HCT116 (cell line): ENCODE results near the gene EIF4G3. TPM values are rescaled to one million over a fixed set of nuclear protein-coding genes. Genes with fewer than 3 reads are reported as not detected.

ENCODE experiments used
- ATAC-seq: fragments of 200-7000 bp; cut with Tn5 transposase; 2 replicates; pipeline ENCODE4 v1.9.1; 2020; ENCODE audit warnings: mild to moderate bottlenecking, moderate library complexity
- BruUV-seq: library from RNA; stranded (reverse); fragments of 400-500 nt; replicated peaks from 2 replicates; lab custom pipeline; 2021; lab: Mats Ljungman, UMichigan
- CTCF ChIA-PET: fragments of 300-600 bp; sonication (Branson Sonifier 250); formaldehyde crosslinking; loops from one replicate; lab custom pipeline; 2021; ENCODE audit warnings: antibody characterized with exemption; lab: Charles Lee
- POLR2A ChIA-PET: fragments of 300-600, 350-600 bp; sonication (Branson Sonifier 250); formaldehyde crosslinking; loops from one replicate; lab custom pipeline; 2021; ENCODE audit warnings: antibody characterized with exemption; lab: Charles Lee
- RAD21 ChIA-PET, 2 experiments: fragments of 300-600 bp; sonication (Branson Sonifier 250); formaldehyde crosslinking; loops; one replicate each; lab custom pipeline; 2023; ENCODE audit warnings: low total read pairs in 2 of 2; ENCODE audit not compliant: uncharacterized antibody in 2 of 2, unreplicated experiment in 2 of 2, low non-redundant PET in 1 of 2; lab: Charles Lee
- DNase-seq: peaks from one replicate; pipeline ENCODE4 v3.0.0-alpha.2; 2010; ENCODE audit warnings: low read depth, low spot score
- H2AFZ ChIP-seq: fragments of 200-600 bp; shearing (Covaris generic), sonication (generic); 2 replicates; pipeline ENCODE4 v1.6.1; 2017; ENCODE audit warnings: low read depth, mixed run types, mixed read lengths, antibody characterized with exemption, low read length; ENCODE audit not compliant: poor library complexity, severe bottlenecking
- H3K27ac ChIP-seq: 2 replicates; pipeline ENCODE4 v1.5.1; 2012; ENCODE audit warnings: low read depth, low read length
- H3K27me3 ChIP-seq: fragments of 200-600 bp; sonication (generic); 2 replicates; pipeline ENCODE4 v1.6.1; 2016; ENCODE audit warnings: mixed run types, low read length, mixed read lengths; ENCODE audit not compliant: insufficient read depth
- H3K36me3 ChIP-seq, 2 experiments: fragments of 200-500 bp in 1 of 2; fragments of 200-600 bp in 1 of 2; sonication (Bioruptor generic) in 1 of 2; sonication (generic) in 1 of 2; 2 replicates each; pipeline versions ENCODE4 v1.5.1 to v1.6.1; 2014 to 2016; ENCODE audit warnings: low read length in 2 of 2, inconsistent platforms in 1 of 2, mixed read lengths in 1 of 2, mixed run types in 1 of 2; ENCODE audit not compliant: insufficient read depth in 2 of 2, control insufficient read depth in 1 of 2
- H3K4me1 ChIP-seq, 2 experiments: fragments of 200-600 bp in 1 of 2; sonication (generic) in 1 of 2; 2 replicates each; pipeline versions ENCODE4 v1.5.1 to v1.6.1; 2012 to 2017; ENCODE audit warnings: low read length in 2 of 2, inconsistent platforms in 1 of 2, mild to moderate bottlenecking in 1 of 2, mixed read lengths in 1 of 2, mixed run types in 1 of 2, moderate library complexity in 1 of 2; ENCODE audit not compliant: insufficient read depth in 2 of 2, control insufficient read depth in 1 of 2
- H3K4me2 ChIP-seq: fragments of 200-600 bp; sonication (generic); 2 replicates; pipeline ENCODE4 v1.6.1; 2017; ENCODE audit warnings: mixed run types, low read length, mixed read lengths
- H3K4me3 ChIP-seq, 2 experiments: fragments of 200-600 bp in 1 of 2; sonication (generic) in 1 of 2; replicated peaks in 1 of 2; 2 replicates each; pipeline ENCODE4 v1.5.1; 2011 to 2016; ENCODE audit warnings: low read length in 2 of 2, control low read depth in 1 of 2, low read depth in 1 of 2, mild to moderate bottlenecking in 1 of 2, mixed read lengths in 1 of 2, mixed run types in 1 of 2
- H3K79me2 ChIP-seq: fragments of 200-600 bp; sonication (generic); 2 replicates; pipeline ENCODE4 v1.6.1; 2017; ENCODE audit warnings: mild to moderate bottlenecking, mixed run types, low read length, moderate library complexity, mixed read lengths; ENCODE audit not compliant: insufficient read depth
- H3K9ac ChIP-seq: fragments of 200-600 bp; sonication (generic); 2 replicates; pipeline ENCODE4 v1.6.1; 2016; ENCODE audit warnings: low read length, mixed read lengths
- H3K9me2 ChIP-seq: fragments of 200-600 bp; sonication (generic), shearing (Covaris generic); 2 replicates; pipeline ENCODE4 v1.6.1; 2017; ENCODE audit warnings: mixed run types, mild to moderate bottlenecking, moderate library complexity; ENCODE audit not compliant: insufficient read depth
- H3K9me3 ChIP-seq, 2 experiments: fragments of 200-500 bp in 1 of 2; fragments of 200-600 bp in 1 of 2; sonication (Bioruptor generic) in 1 of 2; sonication (generic) in 1 of 2; 2 replicates each; pipeline ENCODE4 v1.6.1; 2014 to 2017; ENCODE audit warnings: low read length in 2 of 2, mixed read lengths in 2 of 2, inconsistent platforms in 1 of 2, low read depth in 1 of 2, mild to moderate bottlenecking in 1 of 2, mixed run types in 1 of 2, moderate library complexity in 1 of 2; ENCODE audit not compliant: control insufficient read depth in 1 of 2, insufficient read depth in 1 of 2
- H4K20me1 ChIP-seq: fragments of 200-600 bp; sonication (generic), shearing (Covaris generic); 2 replicates; pipeline ENCODE4 v1.6.1; 2017; ENCODE audit warnings: mixed run types, mild to moderate bottlenecking, moderate library complexity; ENCODE audit not compliant: insufficient read depth
- CBX3 ChIP-seq: IDR thresholded peaks from 2 replicates; pipeline ENCODE4 v1.6.1; 2012; ENCODE audit warnings: low read depth
- CEBPB ChIP-seq: IDR thresholded peaks from 2 replicates; pipeline ENCODE4 v1.6.1; 2012; ENCODE audit warnings: low read depth
- EGR1 ChIP-seq: IDR thresholded peaks from 2 replicates; pipeline ENCODE4 v1.6.1; 2012; ENCODE audit warnings: low read depth
- ELF1 ChIP-seq: IDR thresholded peaks from 2 replicates; pipeline ENCODE4 v1.6.1; 2012; ENCODE audit warnings: low read depth, borderline replicate concordance
- EZH2 ChIP-seq: fragments of 200-600 bp; sonication (generic); IDR thresholded peaks from 2 replicates; pipeline ENCODE4 v1.6.1; 2017; ENCODE audit warnings: antibody characterized with exemption, mixed run types
- EZH2phosphoT487 ChIP-seq: fragments of 200-600 bp; IDR thresholded peaks from 2 replicates; pipeline ENCODE4 v1.6.1; 2018; ENCODE audit warnings: antibody characterized with exemption, borderline replicate concordance
- FOSL1 ChIP-seq: IDR thresholded peaks from 2 replicates; pipeline ENCODE4 v1.6.1; 2012; ENCODE audit warnings: low read depth
- JUND ChIP-seq: IDR thresholded peaks from 2 replicates; pipeline ENCODE4 v1.6.1; 2012
- POLR2A ChIP-seq: IDR thresholded peaks from 2 replicates; pipeline ENCODE4 v1.7.0; 2011; ENCODE audit warnings: borderline replicate concordance; ENCODE audit not compliant: insufficient read depth, insufficient read length; ENCODE audit errors: extremely low read depth
- RAD21 ChIP-seq: IDR thresholded peaks from 2 replicates; pipeline ENCODE4 v1.6.1; 2012; ENCODE audit warnings: low read depth, mild to moderate bottlenecking
- SP1 ChIP-seq: IDR thresholded peaks from 2 replicates; pipeline ENCODE4 v1.6.1; 2012; ENCODE audit warnings: low read depth
- SRF ChIP-seq: IDR thresholded peaks from 2 replicates; pipeline ENCODE4 v1.6.1; 2012; ENCODE audit warnings: low read depth
- TCF7L2 ChIP-seq: IDR thresholded peaks from 2 replicates; pipeline ENCODE4 v1.7.0; 2011; ENCODE audit warnings: borderline replicate concordance, inconsistent platforms; ENCODE audit not compliant: insufficient read depth, insufficient read length; ENCODE audit errors: extremely low read depth
- YY1 ChIP-seq: IDR thresholded peaks from 2 replicates; pipeline ENCODE4 v1.6.1; 2011; ENCODE audit warnings: low read length, low read depth, moderate library complexity, mild to moderate bottlenecking; ENCODE audit not compliant: insufficient replicate concordance; ENCODE audit errors: extremely low read depth
- ZNF274 ChIP-seq: fragments of 200-500 bp; sonication (Bioruptor generic); IDR thresholded peaks from 2 replicates; pipeline ENCODE4 v1.6.1; 2014; ENCODE audit warnings: mild to moderate bottlenecking, low read depth, low read length, inconsistent platforms
- intact Hi-C: fragments of 100-400 bp; cut with micrococcal nuclease; formaldehyde crosslinking; loops from 2 replicates; pipeline ENCODE4 v1.10.0; 2022
- total RNA-seq: library from RNA; stranded (reverse); gene quantifications from one replicate; pipeline ENCODE4 v1.2.1, GENCODE V29; 2021; ENCODE audit not compliant: unreplicated experiment
- TF ChIP-seq, protein P1 (sequence below): IDR thresholded peaks from 2 replicates; pipeline ENCODE4 v1.6.1; 2012
- TF ChIP-seq, protein P2 (sequence below): IDR thresholded peaks from 2 replicates; pipeline ENCODE4 v1.6.1; 2011; ENCODE audit warnings: mild to moderate bottlenecking, low read length, moderate library complexity; ENCODE audit not compliant: insufficient replicate concordance; ENCODE audit errors: extremely low read depth
- TF ChIP-seq, protein P3 (sequence below): IDR thresholded peaks from 2 replicates; pipeline ENCODE4 v1.6.1; 2012
- TF ChIP-seq, protein P4 (sequence below), 3 experiments: fragments of 200-600 bp in 1 of 3; sonication (generic) in 1 of 3; IDR thresholded peaks in 2 of 3; conservative IDR thresholded peaks in 1 of 3; 2 replicates each; pipeline ENCODE4 v1.5.1; 2012 to 2017; ENCODE audit warnings: low read depth in 2 of 3, low read length in 2 of 3, antibody characterized with exemption in 1 of 3, borderline replicate concordance in 1 of 3, control low read depth in 1 of 3, mild to moderate bottlenecking in 1 of 3, mixed read lengths in 1 of 3, mixed run types in 1 of 3, moderate library complexity in 1 of 3; ENCODE audit not compliant: insufficient read depth in 1 of 3
- TF ChIP-seq, protein P5 (sequence below): IDR thresholded peaks from 2 replicates; pipeline ENCODE4 v1.6.1; 2012; ENCODE audit warnings: low read depth

EIF4G3 gene
- total RNA-seq, 1 experiment from 2014 or later = 40.1 TPM

DNA sequence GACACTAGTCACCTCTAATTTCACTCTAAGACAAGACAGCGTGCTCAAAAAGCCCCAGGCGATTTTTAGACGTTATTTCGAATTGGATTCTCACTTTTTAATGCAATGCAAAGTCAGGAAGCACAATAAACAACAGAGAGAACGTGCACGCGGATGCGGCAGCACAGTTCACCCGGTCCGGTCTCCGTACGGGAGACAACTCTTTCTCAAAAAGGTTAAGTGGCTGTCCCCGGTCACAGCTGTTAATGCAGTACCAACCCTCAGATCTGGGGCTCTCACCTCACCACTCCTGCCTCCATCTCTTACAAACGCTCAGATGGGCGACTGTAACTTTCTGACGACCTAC lies 390.8 kb downstream of the EIF4G3 start:
- peak overlapping the region; percentile 95 for H3K9ac ChIP-seq
- no peak overlapping the region for H2AFZ ChIP-seq
- peak overlapping the region; percentile 88 to 91 for H3K4me3 ChIP-seq
- H4K20me1 ChIP-seq = peaks cover 7% of the 10 kb centered on the region; the same call in 1 of the 2 replicates
- intact Hi-C loops = loop anchor here (2.0 to 10.0 kb wide), 2 partner anchors 89 to 409 kb away; no protein-coding TSS in a partner anchor
- no peaks in the 10 kb centered on the region for H3K36me3 ChIP-seq
- H3K4me1 ChIP-seq = peaks cover 14 to 21% of the 10 kb centered on the region in 2 experiments
- CTCF ChIA-PET = interaction anchor here (1.2 to 1.7 kb wide), 2 partner anchors 89 to 409 kb away, joined by 8 to 10 read pairs; no protein-coding TSS in a partner anchor
- no peak for TF ChIP-seq POLR2A
- TF ChIP-seq EGR1 = no peak
- TF ChIP-seq, protein P1, sequence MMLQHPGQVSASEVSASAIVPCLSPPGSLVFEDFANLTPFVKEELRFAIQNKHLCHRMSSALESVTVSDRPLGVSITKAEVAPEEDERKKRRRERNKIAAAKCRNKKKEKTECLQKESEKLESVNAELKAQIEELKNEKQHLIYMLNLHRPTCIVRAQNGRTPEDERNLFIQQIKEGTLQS = no peak
- no peak for TF ChIP-seq RAD21
- no peak for TF ChIP-seq ZNF274
- TF ChIP-seq CBX3 = no peak
- TF ChIP-seq, protein P2, sequence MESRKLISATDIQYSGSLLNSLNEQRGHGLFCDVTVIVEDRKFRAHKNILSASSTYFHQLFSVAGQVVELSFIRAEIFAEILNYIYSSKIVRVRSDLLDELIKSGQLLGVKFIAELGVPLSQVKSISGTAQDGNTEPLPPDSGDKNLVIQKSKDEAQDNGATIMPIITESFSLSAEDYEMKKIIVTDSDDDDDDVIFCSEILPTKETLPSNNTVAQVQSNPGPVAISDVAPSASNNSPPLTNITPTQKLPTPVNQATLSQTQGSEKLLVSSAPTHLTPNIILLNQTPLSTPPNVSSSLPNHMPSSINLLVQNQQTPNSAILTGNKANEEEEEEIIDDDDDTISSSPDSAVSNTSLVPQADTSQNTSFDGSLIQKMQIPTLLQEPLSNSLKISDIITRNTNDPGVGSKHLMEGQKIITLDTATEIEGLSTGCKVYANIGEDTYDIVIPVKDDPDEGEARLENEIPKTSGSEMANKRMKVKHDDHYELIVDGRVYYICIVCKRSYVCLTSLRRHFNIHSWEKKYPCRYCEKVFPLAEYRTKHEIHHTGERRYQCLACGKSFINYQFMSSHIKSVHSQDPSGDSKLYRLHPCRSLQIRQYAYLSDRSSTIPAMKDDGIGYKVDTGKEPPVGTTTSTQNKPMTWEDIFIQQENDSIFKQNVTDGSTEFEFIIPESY = no peak
- TF ChIP-seq JUND = no peak
- no peak for TF ChIP-seq EZH2phosphoT487
- TF ChIP-seq, protein P3, sequence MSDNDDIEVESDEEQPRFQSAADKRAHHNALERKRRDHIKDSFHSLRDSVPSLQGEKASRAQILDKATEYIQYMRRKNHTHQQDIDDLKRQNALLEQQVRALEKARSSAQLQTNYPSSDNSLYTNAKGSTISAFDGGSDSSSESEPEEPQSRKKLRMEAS = no peak
- TF ChIP-seq FOSL1 = no peak
- TF ChIP-seq EZH2 = no peak
- TF ChIP-seq, protein P4, sequence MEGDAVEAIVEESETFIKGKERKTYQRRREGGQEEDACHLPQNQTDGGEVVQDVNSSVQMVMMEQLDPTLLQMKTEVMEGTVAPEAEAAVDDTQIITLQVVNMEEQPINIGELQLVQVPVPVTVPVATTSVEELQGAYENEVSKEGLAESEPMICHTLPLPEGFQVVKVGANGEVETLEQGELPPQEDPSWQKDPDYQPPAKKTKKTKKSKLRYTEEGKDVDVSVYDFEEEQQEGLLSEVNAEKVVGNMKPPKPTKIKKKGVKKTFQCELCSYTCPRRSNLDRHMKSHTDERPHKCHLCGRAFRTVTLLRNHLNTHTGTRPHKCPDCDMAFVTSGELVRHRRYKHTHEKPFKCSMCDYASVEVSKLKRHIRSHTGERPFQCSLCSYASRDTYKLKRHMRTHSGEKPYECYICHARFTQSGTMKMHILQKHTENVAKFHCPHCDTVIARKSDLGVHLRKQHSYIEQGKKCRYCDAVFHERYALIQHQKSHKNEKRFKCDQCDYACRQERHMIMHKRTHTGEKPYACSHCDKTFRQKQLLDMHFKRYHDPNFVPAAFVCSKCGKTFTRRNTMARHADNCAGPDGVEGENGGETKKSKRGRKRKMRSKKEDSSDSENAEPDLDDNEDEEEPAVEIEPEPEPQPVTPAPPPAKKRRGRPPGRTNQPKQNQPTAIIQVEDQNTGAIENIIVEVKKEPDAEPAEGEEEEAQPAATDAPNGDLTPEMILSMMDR (IDR thresholded peaks at IDR 0.05 in 2 of 3, conservative IDR thresholded peaks at IDR 0.05 in 1 of 3; ENCODE audit: borderline replicate concordance in 1 of 3, insufficient read depth in 1 of 3, low read depth in 2 of 3, low read length in 2 of 3) = no peak
- no peak for TF ChIP-seq SRF
- no peak for TF ChIP-seq ELF1
- TF ChIP-seq TCF7L2 = no peak
- TF ChIP-seq, protein P5, sequence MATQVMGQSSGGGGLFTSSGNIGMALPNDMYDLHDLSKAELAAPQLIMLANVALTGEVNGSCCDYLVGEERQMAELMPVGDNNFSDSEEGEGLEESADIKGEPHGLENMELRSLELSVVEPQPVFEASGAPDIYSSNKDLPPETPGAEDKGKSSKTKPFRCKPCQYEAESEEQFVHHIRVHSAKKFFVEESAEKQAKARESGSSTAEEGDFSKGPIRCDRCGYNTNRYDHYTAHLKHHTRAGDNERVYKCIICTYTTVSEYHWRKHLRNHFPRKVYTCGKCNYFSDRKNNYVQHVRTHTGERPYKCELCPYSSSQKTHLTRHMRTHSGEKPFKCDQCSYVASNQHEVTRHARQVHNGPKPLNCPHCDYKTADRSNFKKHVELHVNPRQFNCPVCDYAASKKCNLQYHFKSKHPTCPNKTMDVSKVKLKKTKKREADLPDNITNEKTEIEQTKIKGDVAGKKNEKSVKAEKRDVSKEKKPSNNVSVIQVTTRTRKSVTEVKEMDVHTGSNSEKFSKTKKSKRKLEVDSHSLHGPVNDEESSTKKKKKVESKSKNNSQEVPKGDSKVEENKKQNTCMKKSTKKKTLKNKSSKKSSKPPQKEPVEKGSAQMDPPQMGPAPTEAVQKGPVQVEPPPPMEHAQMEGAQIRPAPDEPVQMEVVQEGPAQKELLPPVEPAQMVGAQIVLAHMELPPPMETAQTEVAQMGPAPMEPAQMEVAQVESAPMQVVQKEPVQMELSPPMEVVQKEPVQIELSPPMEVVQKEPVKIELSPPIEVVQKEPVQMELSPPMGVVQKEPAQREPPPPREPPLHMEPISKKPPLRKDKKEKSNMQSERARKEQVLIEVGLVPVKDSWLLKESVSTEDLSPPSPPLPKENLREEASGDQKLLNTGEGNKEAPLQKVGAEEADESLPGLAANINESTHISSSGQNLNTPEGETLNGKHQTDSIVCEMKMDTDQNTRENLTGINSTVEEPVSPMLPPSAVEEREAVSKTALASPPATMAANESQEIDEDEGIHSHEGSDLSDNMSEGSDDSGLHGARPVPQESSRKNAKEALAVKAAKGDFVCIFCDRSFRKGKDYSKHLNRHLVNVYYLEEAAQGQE = no peak
- TF ChIP-seq CEBPB = no peak
- no peak for TF ChIP-seq YY1
- TF ChIP-seq SP1 = no peak
- H3K4me2 ChIP-seq = peak overlapping the region; percentile 95
- no TSS peak for BruUV-seq
- H3K9me2 ChIP-seq = no peaks in the 10 kb centered on the region
- H3K27me3 ChIP-seq = no peaks in the 10 kb centered on the region
- RAD21 ChIA-PET = no interaction called here
- POLR2A ChIA-PET = interaction anchor here (1.2 kb wide), 3 partner anchors 14 to 409 kb away, joined by 3 to 5 read pairs (median 3); no protein-coding TSS in a partner anchor
- peak overlapping the region; percentile 93 for H3K27ac ChIP-seq
- ATAC-seq = no peak
- no peaks in the 10 kb centered on the region for H3K9me3 ChIP-seq
- no peak for DNase-seq
- peaks cover 57% of the 10 kb centered on the region for H3K79me2 ChIP-seq
